Measurements from ENCODE around the gene NPR3.

Gene NPR3

GRCh38 chr5:32814620-32815019 lies 103.5 kb downstream of the NPR3 start:
- DNase-seq: no peak

- DNase-seq: no peak
Observed at GRCh38 chr5:32827981-32828380, 116.9 kb downstream of the NPR3 start.

GRCh38 chr5:32828492-32828891 lies 117.4 kb downstream of the NPR3 start:
- no peak for DNase-seq

GRCh38 chr5:32831624-32832023 lies 120.5 kb downstream of the NPR3 start:
- DNase-seq: no peak

DNA sequence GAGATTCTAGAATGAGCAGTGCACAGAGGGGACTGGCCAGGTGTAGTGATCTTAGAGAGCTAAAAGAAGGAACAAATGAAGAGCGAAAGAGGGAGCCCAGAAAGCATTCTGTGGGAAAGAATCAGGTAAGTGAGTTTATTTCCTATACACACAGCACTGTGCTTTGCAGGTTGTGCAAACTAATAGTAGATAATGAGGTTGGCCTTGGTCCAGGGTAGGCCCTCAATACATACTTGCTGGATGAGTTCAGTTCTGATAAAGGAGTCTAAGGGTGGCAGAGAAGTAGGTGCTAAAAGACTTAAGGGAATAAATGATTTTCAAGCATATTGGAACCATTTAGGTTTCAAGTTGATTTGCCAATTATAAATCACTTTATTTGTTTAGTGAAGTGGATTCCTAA lies 122.0 kb downstream of the NPR3 start:
- DNase-seq: no peak

- no peak for DNase-seq
Observed at GRCh38 chr5:32833663-32834062, 122.5 kb downstream of the NPR3 start.

DNA sequence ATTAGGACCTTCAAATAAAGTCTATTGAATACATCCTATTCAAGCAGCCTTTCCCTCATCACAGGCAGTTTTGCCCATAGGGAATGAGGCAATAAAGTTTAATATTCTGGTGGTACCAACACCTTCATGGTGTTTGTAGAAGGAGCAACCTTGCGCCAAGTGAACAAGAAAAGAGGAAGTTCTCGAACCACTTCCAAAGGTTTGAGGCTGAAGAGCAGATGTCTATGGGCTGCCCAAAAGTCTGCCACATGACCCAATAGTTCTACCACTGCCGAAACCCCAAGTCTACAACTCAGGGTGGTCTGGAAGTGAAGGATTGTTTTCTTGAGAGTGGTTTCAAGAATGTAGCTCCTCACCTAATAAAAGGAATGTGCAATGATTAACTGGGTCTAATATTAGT lies 123.1 kb downstream of the NPR3 start:
- DNase-seq: no peak

- no peak for DNase-seq
Observed at GRCh38 chr5:32836176-32836575, 125.1 kb downstream of the NPR3 start.

- no peak for DNase-seq
Observed at GRCh38 chr5:32837211-32837610, 126.1 kb downstream of the NPR3 start.

DNA sequence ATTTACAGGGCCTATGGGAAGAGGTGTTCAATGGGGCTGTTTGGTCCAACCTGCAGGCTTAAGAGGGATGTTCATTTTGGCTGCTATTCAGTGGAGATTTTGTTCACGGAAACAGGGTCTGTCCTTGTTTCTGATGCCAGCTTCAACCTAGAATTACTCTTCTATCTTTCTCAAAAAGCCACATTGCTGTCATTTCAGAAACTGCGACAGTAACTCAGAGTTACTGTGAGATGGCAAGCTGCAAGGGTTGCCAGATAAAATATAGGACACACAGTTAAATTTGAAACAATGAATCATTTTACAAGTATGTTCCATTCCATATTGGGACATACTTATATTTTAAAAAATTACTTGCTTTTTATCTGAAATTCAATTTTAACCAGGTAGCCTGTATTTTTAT lies 128.0 kb downstream of the NPR3 start:
- no peak for DNase-seq

- DNase-seq: no peak
Observed at GRCh38 chr5:32840606-32841005, 129.5 kb downstream of the NPR3 start.
